Breast epithelium (tissue), 4 donors: Measurements from ENCODE around the gene BEND2. TPM values are rescaled to one million over a fixed set of nuclear protein-coding genes. Genes with fewer than 3 reads are reported as not detected.

Experiments
- DNase-seq, 2 donors: peaks; one replicate each; pipeline ENCODE4 v3.0.0-alpha.2; 2019; ENCODE audit warnings: low spot score in 2 of 2
- H3K27ac ChIP-seq, 2 donors: fragments of 200-600 bp; sonication (generic) in 1 of 2; one replicate each; pipeline ENCODE4 v1.5.1; 2016 to 2019; ENCODE audit warnings: mild to moderate bottlenecking in 1 of 2
- H3K27me3 ChIP-seq, 2 donors: fragments of 200-600 bp; sonication (generic) in 1 of 2; one replicate each; pipeline versions ENCODE4 v1.5.1 to v1.6.0; 2017 to 2019; ENCODE audit warnings: control low read depth in 1 of 2, mild to moderate bottlenecking in 1 of 2
- H3K36me3 ChIP-seq: fragments of 200-600 bp; one replicate; pipeline ENCODE4 v1.5.1; 2019
- H3K4me1 ChIP-seq, 2 donors: fragments of 200-600 bp; sonication (generic); one replicate each; pipeline ENCODE4 v1.5.1; 2016 to 2019; ENCODE audit warnings: control low read depth in 1 of 2
- H3K4me3 ChIP-seq, 3 donors: fragments of 200-600 bp; sonication (generic); 1 replicate in 2 of 3; 2 replicates in 1 of 3; pipeline ENCODE4 v1.5.1; 2016 to 2019; ENCODE audit warnings: mild to moderate bottlenecking in 3 of 3, moderate library complexity in 2 of 3
- H3K9me3 ChIP-seq, 2 donors: fragments of 200-600 bp; sonication (generic) in 1 of 2; one replicate each; pipeline ENCODE4 v1.5.1; 2016 to 2019; ENCODE audit warnings: control low read depth in 1 of 2
- POLR2A ChIP-seq: fragments of 450-650 bp; IDR thresholded peaks from one replicate; pipeline ENCODE4 v1.6.1; 2016; ENCODE audit warnings: antibody characterized with exemption, mild to moderate bottlenecking, moderate library complexity
- POLR2AphosphoS5 ChIP-seq, 3 donors: sonication (generic); formaldehyde crosslinking; IDR thresholded peaks; one replicate each; pipeline ENCODE4 v1.6.1; 2017; ENCODE audit warnings: antibody characterized with exemption in 3 of 3
- intact Hi-C: fragments of 100-400 bp; cut with DNase I; formaldehyde crosslinking; loops from one replicate; pipeline ENCODE4 v1.15.1; 2023; ENCODE audit warnings: low total_unique reads
- total RNA-seq, 3 donors: library from RNA; depleted of rRNA; stranded (reverse); fragments of >200 nt; gene quantifications; one replicate each; pipeline ENCODE4 v1.1.0, GENCODE V29; 2016
- TF ChIP-seq, protein P1 (sequence below), 3 donors: fragments of 450-650 bp; IDR thresholded peaks; one replicate each; pipeline ENCODE4 v1.5.1; 2016 to 2017; ENCODE audit warnings: antibody characterized with exemption in 3 of 3, mild to moderate bottlenecking in 3 of 3, moderate library complexity in 3 of 3

The BEND2 gene
- total RNA-seq, 3 donors from 2014 or later = not detected

DNA sequence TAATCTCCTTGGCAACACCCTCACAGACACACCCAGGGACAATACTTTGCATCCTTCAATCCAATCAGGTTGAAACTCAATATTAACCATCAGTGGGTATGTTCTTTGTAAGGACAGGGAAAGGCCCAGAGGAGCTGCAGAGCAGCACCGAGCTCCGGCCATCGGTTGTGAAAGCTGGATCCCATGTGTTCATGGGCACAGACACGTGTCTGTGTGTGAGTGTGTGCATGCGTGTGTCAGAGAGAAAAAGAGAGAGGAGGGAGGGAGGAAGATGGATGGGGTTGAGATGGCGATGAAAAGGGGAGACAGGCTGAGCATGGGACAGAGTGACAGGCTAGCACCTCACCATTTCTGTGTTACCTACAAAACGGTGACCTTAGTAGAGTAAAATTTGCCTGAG lies 6.8 kb upstream of the BEND2 start:
- no peaks in the 10 kb centered on the region for H3K4me1 ChIP-seq
- H3K4me3 ChIP-seq = no peak overlapping the region
- no peak for DNase-seq
- intact Hi-C loops = no loop called here
- peaks cover 0 to 4% of the 10 kb centered on the region in 2 donors for H3K9me3 ChIP-seq
- H3K36me3 ChIP-seq = no peaks in the 10 kb centered on the region
- H3K27ac ChIP-seq = no peak overlapping the region
- TF ChIP-seq, protein P1, sequence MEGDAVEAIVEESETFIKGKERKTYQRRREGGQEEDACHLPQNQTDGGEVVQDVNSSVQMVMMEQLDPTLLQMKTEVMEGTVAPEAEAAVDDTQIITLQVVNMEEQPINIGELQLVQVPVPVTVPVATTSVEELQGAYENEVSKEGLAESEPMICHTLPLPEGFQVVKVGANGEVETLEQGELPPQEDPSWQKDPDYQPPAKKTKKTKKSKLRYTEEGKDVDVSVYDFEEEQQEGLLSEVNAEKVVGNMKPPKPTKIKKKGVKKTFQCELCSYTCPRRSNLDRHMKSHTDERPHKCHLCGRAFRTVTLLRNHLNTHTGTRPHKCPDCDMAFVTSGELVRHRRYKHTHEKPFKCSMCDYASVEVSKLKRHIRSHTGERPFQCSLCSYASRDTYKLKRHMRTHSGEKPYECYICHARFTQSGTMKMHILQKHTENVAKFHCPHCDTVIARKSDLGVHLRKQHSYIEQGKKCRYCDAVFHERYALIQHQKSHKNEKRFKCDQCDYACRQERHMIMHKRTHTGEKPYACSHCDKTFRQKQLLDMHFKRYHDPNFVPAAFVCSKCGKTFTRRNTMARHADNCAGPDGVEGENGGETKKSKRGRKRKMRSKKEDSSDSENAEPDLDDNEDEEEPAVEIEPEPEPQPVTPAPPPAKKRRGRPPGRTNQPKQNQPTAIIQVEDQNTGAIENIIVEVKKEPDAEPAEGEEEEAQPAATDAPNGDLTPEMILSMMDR (IDR thresholded peaks at IDR 0.05) = no peak
- TF ChIP-seq POLR2A (no peak), POLR2AphosphoS5 (IDR thresholded peaks at IDR 0.05) (no peak)
- peaks cover 0 to 22% of the 10 kb centered on the region in 2 donors for H3K27me3 ChIP-seq

DNA sequence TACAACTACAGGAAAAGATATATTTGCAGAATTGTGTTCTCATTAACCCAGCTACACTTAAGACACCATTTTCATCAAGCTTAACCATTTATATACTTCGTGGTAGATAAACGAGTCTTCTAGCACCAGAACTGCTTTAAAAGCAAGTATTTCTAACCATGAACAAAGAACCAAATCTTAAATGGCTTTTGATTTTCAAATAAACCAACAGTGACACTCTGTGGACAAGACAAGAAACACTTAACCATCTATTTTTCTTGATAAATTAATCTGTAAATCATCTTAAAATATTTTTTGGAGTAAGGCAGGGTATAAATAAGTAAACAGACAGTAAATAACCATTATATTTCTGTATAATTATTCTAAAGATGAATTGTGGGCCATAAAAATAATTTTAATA lies 10.2 kb downstream of the BEND2 start:
- Histone ChIP-seq H3K36me3 (no peaks in the 10 kb centered on the region), H3K4me3 (no peak overlapping the region), H3K9me3 (no peaks in the 10 kb centered on the region), H3K27me3 (peaks cover 0 to 19% of the 10 kb centered on the region in 2 donors), H3K4me1 (no peaks in the 10 kb centered on the region), H3K27ac (no peak overlapping the region)
- intact Hi-C loops = no loop called here
- TF ChIP-seq, protein P1 (IDR thresholded peaks at IDR 0.05) = peak in 1 of 3 donors; percentile 21
- no peak for TF ChIP-seq POLR2A
- no peak for DNase-seq

DNA sequence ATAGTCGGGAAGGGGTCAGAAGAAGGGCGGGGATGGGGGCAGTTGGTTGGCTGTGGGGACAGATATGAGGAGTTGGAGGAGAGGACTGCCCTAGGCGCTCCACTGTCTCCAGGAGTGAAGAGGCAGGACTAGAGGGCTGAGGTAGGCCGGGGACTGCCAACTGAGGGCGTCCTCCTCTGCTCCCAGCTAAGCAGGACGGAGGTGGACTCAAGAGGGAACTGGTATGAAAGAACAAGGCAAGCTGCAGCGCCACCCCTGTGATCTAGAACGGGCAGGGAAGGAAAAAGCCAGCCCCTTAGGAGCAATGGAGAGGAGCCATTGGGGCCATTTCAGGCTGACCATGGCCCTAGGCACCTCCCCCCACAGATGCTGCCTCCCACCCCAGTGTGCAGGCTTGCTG lies 14.0 kb downstream of the BEND2 start:
- Histone ChIP-seq H3K27ac (no peak overlapping the region), H3K36me3 (no peaks in the 10 kb centered on the region), H3K27me3 (peaks cover 0 to 13% of the 10 kb centered on the region in 2 donors), H3K4me3 (no peak overlapping the region), H3K9me3 (no peaks in the 10 kb centered on the region), H3K4me1 (no peaks in the 10 kb centered on the region)
- TF ChIP-seq, protein P1 (IDR thresholded peaks at IDR 0.05) = no peak
- TF ChIP-seq POLR2A (no peak), POLR2AphosphoS5 (IDR thresholded peaks at IDR 0.05) (no peak)
- no peak for DNase-seq
- intact Hi-C loops = no loop called here

DNA sequence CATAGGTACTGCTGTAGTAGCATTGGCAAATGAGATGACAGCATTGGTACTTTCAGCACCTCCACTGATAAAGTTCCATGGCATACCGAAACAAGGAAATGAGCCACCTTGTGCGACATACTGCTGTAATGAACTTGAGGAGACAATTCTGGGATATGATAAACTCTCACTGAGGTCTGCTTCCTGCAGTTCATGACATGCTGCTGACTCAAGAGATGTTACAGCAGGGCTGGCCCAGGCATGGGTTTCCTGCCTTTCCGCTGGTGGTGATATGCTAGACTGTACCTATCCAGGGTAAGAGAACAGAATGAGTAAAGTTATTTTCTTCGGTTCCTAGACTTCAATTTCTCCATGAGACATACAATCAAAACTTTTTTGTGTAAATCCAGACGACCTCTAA lies 17.1 kb downstream of the BEND2 start:
- H3K27me3 ChIP-seq = peaks cover 0 to 7% of the 10 kb centered on the region in 2 donors
- no peaks in the 10 kb centered on the region for H3K4me1 ChIP-seq
- intact Hi-C loops = loop anchor here (5.0 kb wide), 1 partner anchor 256 kb away; no protein-coding TSS in a partner anchor
- no peak overlapping the region for H3K4me3 ChIP-seq
- H3K36me3 ChIP-seq = no peaks in the 10 kb centered on the region
- TF ChIP-seq POLR2A (no peak), POLR2AphosphoS5 (IDR thresholded peaks at IDR 0.05) (no peak)
- TF ChIP-seq, protein P1 (IDR thresholded peaks at IDR 0.05) = no peak
- H3K27ac ChIP-seq = no peak overlapping the region
- no peak for DNase-seq
- H3K9me3 ChIP-seq = no peaks in the 10 kb centered on the region

- Histone ChIP-seq H3K36me3 (no peaks in the 10 kb centered on the region), H3K27me3 (peaks cover 0 to 16% of the 10 kb centered on the region in 2 donors), H3K9me3 (no peaks in the 10 kb centered on the region), H3K27ac (no peak overlapping the region), H3K4me3 (no peak overlapping the region), H3K4me1 (no peaks in the 10 kb centered on the region)
- TF ChIP-seq POLR2AphosphoS5 (IDR thresholded peaks at IDR 0.05) = no peak
- no peak for TF ChIP-seq POLR2A
- TF ChIP-seq, protein P1 (IDR thresholded peaks at IDR 0.05) = no peak
- intact Hi-C loops = no loop called here
- DNase-seq = no peak
These were observed 26.0 kb downstream of the BEND2 start for GRCh38 chrX:18194688-18195087.
